Astrocyte (in vitro differentiated cells and primary cell): ENCODE results near the gene FGF22. TPM values are rescaled to one million over a fixed set of nuclear protein-coding genes. Genes with fewer than 3 reads are reported as not detected.

ENCODE experiments used
- DNase-seq: peaks from one replicate; pipeline ENCODE4 v3.0.0-alpha.2; 2010; ENCODE audit warnings: low read depth
- FAIRE-seq: peaks from 2 replicates; lab custom pipeline; 2011; peaks lifted over from hg19 to GRCh38; lab: Jason Lieb, UNC
- H2AFZ ChIP-seq: 2 replicates; pipeline ENCODE4 v1.6.0; 2012; ENCODE audit warnings: low read depth, low read length, inconsistent platforms
- H3K27ac ChIP-seq: 2 replicates; pipeline ENCODE4 v1.5.1; 2011; ENCODE audit warnings: low read depth, low read length, inconsistent platforms
- H3K27me3 ChIP-seq: 2 replicates; pipeline ENCODE4 v1.6.0; 2011; ENCODE audit warnings: low read length, inconsistent platforms; ENCODE audit not compliant: insufficient read depth
- H3K36me3 ChIP-seq: 2 replicates; pipeline ENCODE4 v1.5.1; 2011; ENCODE audit warnings: low read length, inconsistent platforms; ENCODE audit not compliant: insufficient read depth
- H3K4me1 ChIP-seq: 2 replicates; pipeline ENCODE4 v1.5.1; 2011; ENCODE audit warnings: low read length, inconsistent platforms; ENCODE audit not compliant: insufficient read depth
- H3K4me2 ChIP-seq: 2 replicates; pipeline ENCODE4 v1.6.0; 2012; ENCODE audit warnings: low read length, inconsistent platforms
- H3K4me3 ChIP-seq: 2 replicates; pipeline ENCODE4 v1.5.1; 2011; ENCODE audit warnings: low read depth, mild to moderate bottlenecking, low read length, inconsistent platforms; ENCODE audit not compliant: insufficient read depth
- H3K79me2 ChIP-seq: 2 replicates; pipeline ENCODE4 v1.6.0; 2012; ENCODE audit warnings: mild to moderate bottlenecking, low read length, inconsistent platforms; ENCODE audit not compliant: insufficient read depth
- H3K9ac ChIP-seq: 2 replicates; pipeline ENCODE4 v1.6.0; 2012; ENCODE audit warnings: mild to moderate bottlenecking, low read length, inconsistent platforms
- H3K9me3 ChIP-seq: 2 replicates; pipeline ENCODE4 v1.5.1; 2012; ENCODE audit warnings: low read depth, mild to moderate bottlenecking, low read length, inconsistent platforms; ENCODE audit not compliant: insufficient read depth
- H4K20me1 ChIP-seq: 2 replicates; pipeline ENCODE4 v1.6.0; 2012; ENCODE audit warnings: low read length, inconsistent platforms; ENCODE audit not compliant: insufficient read depth
- H3K27ac Mint-ChIP-seq: one replicate; pipeline ENCODE4 v1.8.0; 2021; ENCODE audit warnings: mild to moderate bottlenecking, mixed read lengths; ENCODE audit not compliant: unreplicated experiment
- H3K27me3 Mint-ChIP-seq: one replicate; pipeline ENCODE4 v1.8.0; 2021; ENCODE audit warnings: low read depth, mixed read lengths; ENCODE audit not compliant: unreplicated experiment
- H3K36me3 Mint-ChIP-seq: one replicate; pipeline ENCODE4 v1.8.0; 2021; ENCODE audit warnings: low read depth, mixed read lengths; ENCODE audit not compliant: unreplicated experiment
- H3K4me1 Mint-ChIP-seq: one replicate; pipeline ENCODE4 v1.8.0; 2021; ENCODE audit warnings: low read depth, mixed read lengths; ENCODE audit not compliant: unreplicated experiment
- H3K4me3 Mint-ChIP-seq: one replicate; pipeline ENCODE4 v1.8.0; 2021; ENCODE audit warnings: mild to moderate bottlenecking, moderate library complexity, mixed read lengths; ENCODE audit not compliant: unreplicated experiment
- H3K9me3 Mint-ChIP-seq: one replicate; pipeline ENCODE4 v1.8.0; 2021; ENCODE audit warnings: mild to moderate bottlenecking, mixed read lengths; ENCODE audit not compliant: unreplicated experiment
- EZH2 ChIP-seq: IDR thresholded peaks from 2 replicates; pipeline ENCODE4 v1.6.1; 2012; ENCODE audit warnings: mild to moderate bottlenecking, low read length, inconsistent platforms; ENCODE audit not compliant: insufficient read depth
- total RNA-seq: library from RNA; stranded (reverse); gene quantifications from 2 replicates; pipeline ENCODE4 v1.2.1, GENCODE V29; 2021
- TF ChIP-seq, protein P1 (sequence below): IDR thresholded peaks from 2 replicates; pipeline ENCODE4 v1.5.1; 2011; ENCODE audit warnings: low read depth, mild to moderate bottlenecking, inconsistent platforms, low read length, moderate library complexity; ENCODE audit not compliant: insufficient read depth

FGF22 gene
- total RNA-seq, 1 donor from 2014 or later = 0.25 TPM

DNA sequence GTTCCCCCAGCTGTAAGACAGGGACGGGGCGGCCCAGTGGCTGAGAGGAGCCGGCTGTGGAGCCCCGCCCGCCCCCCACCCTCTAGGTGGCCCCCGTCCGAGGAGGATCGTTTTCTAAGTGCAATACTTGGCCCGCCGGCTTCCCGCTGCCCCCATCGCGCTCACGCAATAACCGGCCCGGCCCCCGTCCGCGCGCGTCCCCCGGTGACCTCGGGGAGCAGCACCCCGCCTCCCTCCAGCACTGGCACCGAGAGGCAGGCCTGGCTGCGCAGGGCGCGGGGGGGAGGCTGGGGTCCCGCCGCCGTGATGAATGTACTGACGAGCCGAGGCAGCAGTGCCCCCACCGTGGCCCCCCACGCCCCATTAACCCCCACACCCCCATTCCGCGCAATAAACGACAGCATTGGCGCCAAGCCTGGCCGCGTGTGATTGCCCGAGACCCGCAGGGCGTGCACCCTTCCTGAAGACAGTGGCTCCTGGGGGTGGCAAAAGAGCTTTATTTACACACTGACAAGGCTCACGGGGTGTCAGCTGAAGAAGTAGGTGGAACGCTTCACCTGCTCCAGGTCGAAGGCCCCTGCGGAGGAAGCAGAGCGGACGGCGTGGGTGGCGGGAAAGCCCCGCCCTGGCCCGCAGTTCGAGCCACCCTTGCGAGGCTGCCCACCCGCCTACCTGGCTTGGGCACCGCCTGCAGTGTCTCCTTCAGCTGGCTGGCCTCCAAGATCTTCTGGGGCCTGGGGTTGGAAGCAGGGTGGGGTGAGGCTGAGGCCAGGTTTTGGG is 22.7 kb upstream of the FGF22 start:
- Mint-ChIP-seq H3K9me3 (peaks cover 2% of the 10 kb centered on the region), H3K4me1 (no peaks in the 10 kb centered on the region), H3K27ac (no peak overlapping the region), H3K27me3 (no peaks in the 10 kb centered on the region), H3K36me3 (peaks cover 18% of the 10 kb centered on the region), H3K4me3 (no peak overlapping the region)
- FAIRE-seq = no peak
- H3K27me3 ChIP-seq = no peaks in the 10 kb centered on the region
- no peaks in the 10 kb centered on the region for H3K79me2 ChIP-seq
- DNase-seq = no peak
- no peaks in the 10 kb centered on the region for H3K9me3 ChIP-seq
- no peak overlapping the region for H3K27ac ChIP-seq
- no peak overlapping the region for H3K9ac ChIP-seq
- H4K20me1 ChIP-seq = no peaks in the 10 kb centered on the region
- no peak overlapping the region for H3K4me3 ChIP-seq
- H3K4me2 ChIP-seq = no peak overlapping the region
- TF ChIP-seq, protein P1, sequence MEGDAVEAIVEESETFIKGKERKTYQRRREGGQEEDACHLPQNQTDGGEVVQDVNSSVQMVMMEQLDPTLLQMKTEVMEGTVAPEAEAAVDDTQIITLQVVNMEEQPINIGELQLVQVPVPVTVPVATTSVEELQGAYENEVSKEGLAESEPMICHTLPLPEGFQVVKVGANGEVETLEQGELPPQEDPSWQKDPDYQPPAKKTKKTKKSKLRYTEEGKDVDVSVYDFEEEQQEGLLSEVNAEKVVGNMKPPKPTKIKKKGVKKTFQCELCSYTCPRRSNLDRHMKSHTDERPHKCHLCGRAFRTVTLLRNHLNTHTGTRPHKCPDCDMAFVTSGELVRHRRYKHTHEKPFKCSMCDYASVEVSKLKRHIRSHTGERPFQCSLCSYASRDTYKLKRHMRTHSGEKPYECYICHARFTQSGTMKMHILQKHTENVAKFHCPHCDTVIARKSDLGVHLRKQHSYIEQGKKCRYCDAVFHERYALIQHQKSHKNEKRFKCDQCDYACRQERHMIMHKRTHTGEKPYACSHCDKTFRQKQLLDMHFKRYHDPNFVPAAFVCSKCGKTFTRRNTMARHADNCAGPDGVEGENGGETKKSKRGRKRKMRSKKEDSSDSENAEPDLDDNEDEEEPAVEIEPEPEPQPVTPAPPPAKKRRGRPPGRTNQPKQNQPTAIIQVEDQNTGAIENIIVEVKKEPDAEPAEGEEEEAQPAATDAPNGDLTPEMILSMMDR = no peak
- no peaks in the 10 kb centered on the region for H3K36me3 ChIP-seq
- no peak overlapping the region for H2AFZ ChIP-seq
- peaks cover 4% of the 10 kb centered on the region for H3K4me1 ChIP-seq

DNA sequence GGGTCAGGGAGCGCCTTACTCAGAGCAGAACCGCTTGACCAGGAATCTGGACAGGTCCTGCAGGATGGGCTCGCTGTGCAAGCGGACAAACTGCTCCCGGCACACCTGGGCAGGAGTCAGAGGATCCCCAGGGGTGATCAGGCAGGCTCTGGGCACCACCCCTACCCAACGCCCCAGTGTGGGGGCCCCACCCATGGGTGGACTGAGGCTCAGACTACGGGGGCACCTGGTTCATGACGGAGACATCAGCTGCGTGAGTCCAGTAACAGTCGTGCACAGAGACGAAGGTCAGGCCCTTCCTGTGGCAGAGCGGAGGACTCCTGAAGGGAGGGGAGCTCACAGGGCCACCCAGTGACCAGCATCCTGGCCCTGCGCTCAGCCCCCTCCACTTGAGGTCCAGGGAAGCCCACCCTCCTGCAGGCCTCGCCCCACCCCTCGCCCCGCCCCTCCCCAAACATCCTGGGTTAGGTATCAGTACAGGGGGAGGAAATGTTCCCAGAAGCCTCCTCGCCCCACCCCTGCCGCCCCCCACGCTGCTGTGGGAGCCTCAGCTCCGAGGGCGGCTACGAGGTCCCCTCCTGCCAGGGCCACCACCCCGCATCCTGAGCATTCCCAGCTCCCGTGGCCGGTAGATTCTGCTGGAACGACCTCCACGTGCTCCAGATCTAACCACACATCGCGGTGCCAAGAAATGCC is 22.0 kb upstream of the FGF22 start:
- no peak overlapping the region for H3K27ac Mint-ChIP-seq
- no peak for TF ChIP-seq EZH2
- TF ChIP-seq, protein P1 = no peak
- H3K4me2 ChIP-seq = no peak overlapping the region
- no peaks in the 10 kb centered on the region for H3K36me3 ChIP-seq
- no peak overlapping the region for H2AFZ ChIP-seq
- H3K27ac ChIP-seq = no peak overlapping the region
- H3K4me1 ChIP-seq = no peaks in the 10 kb centered on the region
- H3K79me2 ChIP-seq = no peaks in the 10 kb centered on the region
- no peaks in the 10 kb centered on the region for H3K9me3 ChIP-seq
- FAIRE-seq (no peak), DNase-seq (no peak)
- H3K27me3 ChIP-seq = no peaks in the 10 kb centered on the region
- no peaks in the 10 kb centered on the region for H3K27me3 Mint-ChIP-seq
- H3K4me3 ChIP-seq = no peak overlapping the region
- no peak overlapping the region for H3K9ac ChIP-seq
- no peaks in the 10 kb centered on the region for H4K20me1 ChIP-seq
- no peak overlapping the region for H3K4me3 Mint-ChIP-seq
- H3K36me3 Mint-ChIP-seq = peaks cover 16% of the 10 kb centered on the region
- peaks cover 2% of the 10 kb centered on the region for H3K9me3 Mint-ChIP-seq
- H3K4me1 Mint-ChIP-seq = no peaks in the 10 kb centered on the region

DNA sequence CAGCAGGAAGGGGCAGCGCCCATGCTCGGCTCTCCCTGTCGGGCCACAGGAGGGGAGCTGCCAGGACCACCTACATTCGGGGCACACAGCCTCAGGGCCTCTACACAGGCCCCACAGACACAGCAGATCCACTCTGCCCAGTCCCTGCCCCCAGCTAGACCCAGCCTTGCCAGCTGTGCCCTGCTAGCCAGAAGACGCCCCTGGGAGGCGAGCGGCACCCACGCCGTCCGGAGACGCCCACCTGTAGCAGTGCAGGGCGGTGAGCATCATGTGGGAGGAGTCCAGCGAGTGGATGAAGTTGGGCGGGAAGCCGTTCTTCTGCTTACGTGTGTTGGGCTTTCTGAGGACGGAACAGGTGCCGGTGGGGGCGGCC is 21.4 kb upstream of the FGF22 start:
- TF ChIP-seq, protein P1 = no peak
- TF ChIP-seq EZH2 = no peak
- no peak for DNase-seq
- Histone ChIP-seq H3K27me3 (no peaks in the 10 kb centered on the region), H3K36me3 (no peaks in the 10 kb centered on the region), H3K4me1 (peaks cover 3% of the 10 kb centered on the region), H3K4me2 (no peak overlapping the region), H3K4me3 (no peak overlapping the region), H2AFZ (no peak overlapping the region), H4K20me1 (no peaks in the 10 kb centered on the region), H3K27ac (no peak overlapping the region), H3K9ac (no peak overlapping the region), H3K79me2 (no peaks in the 10 kb centered on the region), H3K9me3 (no peaks in the 10 kb centered on the region)
- Mint-ChIP-seq H3K9me3 (peaks cover 2% of the 10 kb centered on the region), H3K27ac (no peak overlapping the region), H3K36me3 (peaks cover 11% of the 10 kb centered on the region), H3K4me3 (no peak overlapping the region), H3K27me3 (no peaks in the 10 kb centered on the region), H3K4me1 (no peaks in the 10 kb centered on the region)
- no peak for FAIRE-seq
